GM21390 (cell line): ENCODE data around the gene TEF.
A peak's percentile ranks its signal among the peaks of the same experiment; 100 is the strongest.

Experiments used
- ATAC-seq: cut with Tn5 transposase; IDR thresholded peaks from one replicate; pipeline ENCODE4 v1.9.1; 2021; ENCODE audit not compliant: unreplicated experiment

Gene TEF

GRCh38 chr22:41381329-41382097 lies at the start of gene TEF:
Gene TEF, plus strand, starts transcription at chr22:41381942. Its CDS starts 103 bp downstream, at chr22:41382045.
- ATAC-seq, result peak; percentile 85

GRCh38 chr22:41332217-41332939 lies 49.4 kb upstream of the TEF start:
- no peak for ATAC-seq

- no peak for ATAC-seq
Measured at GRCh38 chr22:41333806-41334205, 47.9 kb upstream of the TEF start.

GRCh38 chr22:41334215-41334614 lies 47.5 kb upstream of the TEF start:
- ATAC-seq, result no peak

GRCh38 chr22:41334951-41335635 lies 46.6 kb upstream of the TEF start:
- no peak for ATAC-seq

- no peak for ATAC-seq
Measured at GRCh38 chr22:41338614-41339212, 43.0 kb upstream of the TEF start.

GRCh38 chr22:41339823-41340222 lies 41.9 kb upstream of the TEF start:
- no peak for ATAC-seq

- ATAC-seq, result no peak
Measured at GRCh38 chr22:41340357-41340756, 41.4 kb upstream of the TEF start.

- no peak for ATAC-seq
Measured at GRCh38 chr22:41341012-41341411, 40.7 kb upstream of the TEF start.

- no peak for ATAC-seq
Measured at GRCh38 chr22:41341990-41342389, 39.8 kb upstream of the TEF start.

- no peak for ATAC-seq
Measured at GRCh38 chr22:41343300-41343699, 38.4 kb upstream of the TEF start.

GRCh38 chr22:41343717-41344116 lies 38.0 kb upstream of the TEF start:
- ATAC-seq, result no peak

GRCh38 chr22:41344189-41344788 lies 37.5 kb upstream of the TEF start:
- ATAC-seq, result no peak

- ATAC-seq, result no peak
Measured at GRCh38 chr22:41345807-41346335, 35.9 kb upstream of the TEF start.

GRCh38 chr22:41347066-41347859 lies 34.5 kb upstream of the TEF start:
- ATAC-seq, result no peak

GRCh38 chr22:41348964-41349484 lies 32.7 kb upstream of the TEF start:
- ATAC-seq, result no peak

GRCh38 chr22:41350087-41350486 lies 31.7 kb upstream of the TEF start:
- no peak for ATAC-seq

GRCh38 chr22:41351011-41351410 lies 30.7 kb upstream of the TEF start:
- no peak for ATAC-seq

- no peak for ATAC-seq
Measured at GRCh38 chr22:41352058-41352457, 29.7 kb upstream of the TEF start.
